ENCODE measurements around the gene JADE2.

JADE2 gene

DNA sequence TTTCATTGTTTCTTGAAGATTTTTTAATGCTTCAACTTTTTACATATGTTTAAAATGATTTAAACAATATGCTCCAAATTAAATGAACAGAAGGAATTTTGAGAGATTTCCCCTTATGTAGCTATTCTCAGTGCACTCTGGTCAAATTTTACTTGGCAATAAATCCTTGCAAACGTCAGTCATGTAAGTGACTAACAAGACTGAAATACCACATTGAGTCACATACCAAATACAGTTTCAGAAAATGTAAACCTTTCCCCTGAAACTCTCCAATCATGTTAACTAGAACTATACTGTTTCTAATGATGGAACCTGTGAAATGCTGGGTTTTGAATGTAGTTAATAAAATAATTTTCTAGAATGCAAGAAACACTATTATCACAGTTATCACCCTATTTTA is 77.6 kb downstream of the JADE2 start:
- TF ChIP-seq FOXK2 (IDR thresholded peaks at IDR 0.05) (no peak), SUZ12 (IDR thresholded peaks at IDR 0.05) (no peak), ARNT (IDR thresholded peaks at IDR 0.05) (no peak), TARDBP (IDR thresholded peaks at IDR 0.05) (no peak), HDGF (IDR thresholded peaks at IDR 0.05; ENCODE audit: borderline replicate concordance) (no peak), SP1 (IDR thresholded peaks at IDR 0.05) (no peak), ELF4 (IDR thresholded peaks at IDR 0.05) (no peak), ZNF384 (IDR thresholded peaks at IDR 0.05) (no peak), FOXM1 (IDR thresholded peaks at IDR 0.05; ENCODE audit: borderline replicate concordance) (no peak), NFRKB (IDR thresholded peaks at IDR 0.05) (no peak), CTBP1 (IDR thresholded peaks at IDR 0.05; ENCODE audit: borderline replicate concordance) (no peak), FOXA1 (IDR thresholded peaks at IDR 0.05) (no peak), BHLHE40 (IDR thresholded peaks at IDR 0.05; ENCODE audit: borderline replicate concordance) (no peak), L3MBTL2 (conservative IDR thresholded peaks at IDR 0.05) (no peak), LEF1 (IDR thresholded peaks at IDR 0.05; ENCODE audit: borderline replicate concordance) (no peak)
- TF ChIP-seq, protein P1, sequence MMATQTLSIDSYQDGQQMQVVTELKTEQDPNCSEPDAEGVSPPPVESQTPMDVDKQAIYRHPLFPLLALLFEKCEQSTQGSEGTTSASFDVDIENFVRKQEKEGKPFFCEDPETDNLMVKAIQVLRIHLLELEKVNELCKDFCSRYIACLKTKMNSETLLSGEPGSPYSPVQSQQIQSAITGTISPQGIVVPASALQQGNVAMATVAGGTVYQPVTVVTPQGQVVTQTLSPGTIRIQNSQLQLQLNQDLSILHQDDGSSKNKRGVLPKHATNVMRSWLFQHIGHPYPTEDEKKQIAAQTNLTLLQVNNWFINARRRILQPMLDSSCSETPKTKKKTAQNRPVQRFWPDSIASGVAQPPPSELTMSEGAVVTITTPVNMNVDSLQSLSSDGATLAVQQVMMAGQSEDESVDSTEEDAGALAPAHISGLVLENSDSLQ (IDR thresholded peaks at IDR 0.05) = no peak
- no peak for DNase-seq (ENCODE audit: extremely low spot score)
- ChIA-PET POLR2A (no interaction called here), CTCF (interaction anchor here (1.6 kb wide), 1 partner anchor 16 kb away, joined by 6 read pairs; no protein-coding TSS in a partner anchor)

DNA sequence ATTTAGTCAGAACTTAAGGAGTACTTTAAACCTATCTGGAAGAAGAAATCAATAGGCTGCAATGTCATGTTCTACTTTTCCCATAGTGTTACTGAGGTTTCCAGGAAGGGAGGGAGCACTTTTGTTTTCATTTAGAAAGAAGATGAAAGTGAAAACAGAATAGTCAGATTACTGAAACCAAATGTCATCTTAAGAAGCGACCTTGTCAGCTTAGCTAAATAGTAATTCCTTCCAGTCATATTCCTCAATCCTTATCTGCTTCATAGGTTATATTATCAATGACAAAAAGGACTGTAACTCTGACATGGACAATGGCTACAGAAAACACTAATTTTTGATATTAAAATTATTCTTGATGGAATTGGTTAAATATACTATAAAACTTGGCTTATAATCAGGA is 79.4 kb downstream of the JADE2 start:
- no peak for TF ChIP-seq ELF4 (IDR thresholded peaks at IDR 0.05)
- no peak for TF ChIP-seq BHLHE40 (IDR thresholded peaks at IDR 0.05; ENCODE audit: borderline replicate concordance)
- TF ChIP-seq SUZ12 (IDR thresholded peaks at IDR 0.05) = no peak
- no peak for TF ChIP-seq HDGF (IDR thresholded peaks at IDR 0.05; ENCODE audit: borderline replicate concordance)
- no peak for TF ChIP-seq TARDBP (IDR thresholded peaks at IDR 0.05)
- no peak for TF ChIP-seq NFRKB (IDR thresholded peaks at IDR 0.05)
- TF ChIP-seq FOXA1 (IDR thresholded peaks at IDR 0.05) = no peak
- TF ChIP-seq, protein P1 (IDR thresholded peaks at IDR 0.05) = no peak
- no peak for TF ChIP-seq FOXK2 (IDR thresholded peaks at IDR 0.05)
- no peak for TF ChIP-seq CTBP1 (IDR thresholded peaks at IDR 0.05; ENCODE audit: borderline replicate concordance)
- no peak for TF ChIP-seq L3MBTL2 (conservative IDR thresholded peaks at IDR 0.05)
- no peak for TF ChIP-seq ZNF384 (IDR thresholded peaks at IDR 0.05)
- no peak for TF ChIP-seq SP1 (IDR thresholded peaks at IDR 0.05)
- TF ChIP-seq LEF1 (IDR thresholded peaks at IDR 0.05; ENCODE audit: borderline replicate concordance) = no peak
- TF ChIP-seq FOXM1 (IDR thresholded peaks at IDR 0.05; ENCODE audit: borderline replicate concordance) = no peak
- DNase-seq (ENCODE audit: extremely low spot score) = no peak
- POLR2A ChIA-PET = no interaction called here
- CTCF ChIA-PET = interaction anchor here (1.0 kb wide), 1 partner anchor 18 kb away, joined by 4 read pairs; no protein-coding TSS in a partner anchor

DNA sequence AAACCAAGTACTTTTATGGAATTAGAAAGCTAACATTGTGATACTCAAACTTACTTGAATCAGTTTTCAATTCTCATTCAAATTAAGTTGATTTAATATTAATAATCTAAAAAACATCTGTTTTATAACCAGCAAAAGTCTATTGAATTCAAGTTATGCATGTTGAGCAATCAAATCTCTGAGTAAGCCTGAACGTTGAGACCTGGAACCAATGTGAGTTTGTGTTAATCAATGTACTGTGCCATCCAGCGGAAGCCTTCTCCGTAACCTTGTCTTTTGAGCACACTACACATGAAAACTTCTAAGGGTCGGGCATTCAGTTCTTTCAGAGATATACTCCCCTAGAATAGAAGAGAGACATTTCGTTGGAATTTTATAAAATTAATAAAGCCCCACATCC is 81.3 kb downstream of the JADE2 start:
- TF ChIP-seq TARDBP (IDR thresholded peaks at IDR 0.05) = no peak
- no peak for TF ChIP-seq ZNF384 (IDR thresholded peaks at IDR 0.05)
- TF ChIP-seq CTBP1 (IDR thresholded peaks at IDR 0.05; ENCODE audit: borderline replicate concordance) = no peak
- TF ChIP-seq, protein P1 (IDR thresholded peaks at IDR 0.05) = no peak
- TF ChIP-seq HDGF (IDR thresholded peaks at IDR 0.05; ENCODE audit: borderline replicate concordance) = no peak
- no peak for TF ChIP-seq L3MBTL2 (conservative IDR thresholded peaks at IDR 0.05)
- TF ChIP-seq SP1 (IDR thresholded peaks at IDR 0.05) = no peak
- TF ChIP-seq FOXK2 (IDR thresholded peaks at IDR 0.05) = no peak
- TF ChIP-seq NFRKB (IDR thresholded peaks at IDR 0.05) = no peak
- TF ChIP-seq SUZ12 (IDR thresholded peaks at IDR 0.05) = no peak
- TF ChIP-seq ELF4 (IDR thresholded peaks at IDR 0.05) = no peak
- no peak for TF ChIP-seq FOXA1 (IDR thresholded peaks at IDR 0.05)
- TF ChIP-seq FOXM1 (IDR thresholded peaks at IDR 0.05; ENCODE audit: borderline replicate concordance) = no peak
- no peak for TF ChIP-seq BHLHE40 (IDR thresholded peaks at IDR 0.05; ENCODE audit: borderline replicate concordance)
- no peak for TF ChIP-seq ARNT (IDR thresholded peaks at IDR 0.05)
- TF ChIP-seq LEF1 (IDR thresholded peaks at IDR 0.05; ENCODE audit: borderline replicate concordance) = no peak
- ChIA-PET CTCF (no interaction called here), POLR2A (no interaction called here)
- no peak for DNase-seq (ENCODE audit: extremely low spot score)

DNA sequence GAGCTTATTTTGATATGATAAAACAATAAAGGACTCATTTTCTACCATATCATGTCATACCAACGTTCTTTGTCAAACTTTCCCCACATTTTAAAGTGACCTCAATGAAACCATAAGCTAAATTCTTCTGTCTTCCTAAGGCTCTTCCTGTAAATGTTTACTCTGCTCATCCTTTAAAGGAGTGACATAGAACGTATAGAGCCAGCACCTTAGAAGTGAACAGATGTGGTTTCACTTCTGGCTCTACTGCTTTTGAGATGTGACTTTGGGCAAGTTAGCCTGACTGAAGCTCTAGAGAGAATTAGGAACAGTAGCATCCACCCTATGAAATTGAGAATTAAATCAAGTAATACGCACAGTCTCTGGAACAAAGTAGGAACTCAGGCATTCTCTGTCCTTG is 83.1 kb downstream of the JADE2 start:
- no peak for DNase-seq (ENCODE audit: extremely low spot score)
- TF ChIP-seq HDGF (IDR thresholded peaks at IDR 0.05; ENCODE audit: borderline replicate concordance) (no peak), FOXA1 (IDR thresholded peaks at IDR 0.05) (no peak)
- ChIA-PET CTCF (interaction anchor here (0.9 kb wide), 1 partner anchor 21 kb away, joined by 4 read pairs; no protein-coding TSS in a partner anchor), POLR2A (interaction anchor here (1.3 kb wide), 1 partner anchor 40 kb away, joined by 3 read pairs; the partner anchor contains the start of gene SEC24A)

DNA sequence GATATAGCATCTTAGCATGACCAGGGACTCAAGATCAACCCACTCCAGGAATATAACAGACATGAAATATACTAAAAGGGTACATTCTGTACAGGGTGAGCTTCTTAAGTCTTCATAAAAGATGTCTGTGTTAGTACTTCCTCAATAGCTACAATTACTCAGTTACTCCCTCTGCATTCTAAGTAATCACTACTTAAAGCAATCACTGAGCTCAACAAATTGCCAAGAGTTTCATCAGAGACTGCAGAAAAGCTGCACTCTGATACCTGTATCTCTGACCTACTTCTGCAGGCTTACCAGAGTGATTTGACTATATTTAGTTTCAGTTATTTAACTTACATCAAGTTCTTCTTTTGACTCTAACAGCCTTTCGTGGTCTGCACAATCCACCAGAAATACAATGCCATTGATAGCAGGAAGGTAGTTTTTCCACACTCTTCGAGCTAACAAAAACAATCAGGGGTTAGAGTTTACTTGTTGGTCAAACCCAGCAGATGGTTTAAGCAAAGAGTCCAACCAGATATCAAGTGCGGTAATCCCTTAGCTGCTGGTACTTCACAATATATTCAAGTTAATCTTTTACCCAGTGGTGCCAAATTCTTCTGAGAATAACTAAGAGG is 83.9 kb downstream of the JADE2 start:
- ChIA-PET CTCF (interaction anchor here (0.9 kb wide), 1 partner anchor 22 kb away, joined by 4 read pairs; no protein-coding TSS in a partner anchor), POLR2A (interaction anchor here (1.3 kb wide), 1 partner anchor 39 kb away, joined by 3 read pairs; the partner anchor contains the start of gene SEC24A)
- TF ChIP-seq ARNT (IDR thresholded peaks at IDR 0.05) (no peak), L3MBTL2 (conservative IDR thresholded peaks at IDR 0.05) (no peak), FOXK2 (IDR thresholded peaks at IDR 0.05) (no peak), SUZ12 (IDR thresholded peaks at IDR 0.05) (no peak), SP1 (IDR thresholded peaks at IDR 0.05) (no peak), TARDBP (IDR thresholded peaks at IDR 0.05) (no peak), NFRKB (IDR thresholded peaks at IDR 0.05) (no peak), ELF4 (IDR thresholded peaks at IDR 0.05) (no peak), CTBP1 (IDR thresholded peaks at IDR 0.05; ENCODE audit: borderline replicate concordance) (no peak), HDGF (IDR thresholded peaks at IDR 0.05; ENCODE audit: borderline replicate concordance) (no peak), ZNF384 (IDR thresholded peaks at IDR 0.05) (no peak), LEF1 (IDR thresholded peaks at IDR 0.05; ENCODE audit: borderline replicate concordance) (no peak)
- DNase-seq (ENCODE audit: extremely low spot score) = no peak

Measured in HEK293T (cell line).